Choroid plexus epithelial cell (primary cell): Measurements from ENCODE around the gene ARNT2.

Source experiments
- DNase-seq: peaks from one replicate; pipeline ENCODE4 v3.0.0-alpha.2; 2010; ENCODE audit warnings: low read depth
- H3K4me3 ChIP-seq: 2 replicates; pipeline ENCODE4 v1.5.1; 2011; ENCODE audit warnings: low read depth, mild to moderate bottlenecking, control low read depth, low read length, moderate library complexity
- CTCF ChIP-seq: conservative IDR thresholded peaks from 2 replicates; pipeline ENCODE4 v1.5.1; 2011; ENCODE audit warnings: low read depth, mild to moderate bottlenecking, control low read depth, inconsistent platforms, low read length, moderate library complexity

Gene ARNT2

DNA sequence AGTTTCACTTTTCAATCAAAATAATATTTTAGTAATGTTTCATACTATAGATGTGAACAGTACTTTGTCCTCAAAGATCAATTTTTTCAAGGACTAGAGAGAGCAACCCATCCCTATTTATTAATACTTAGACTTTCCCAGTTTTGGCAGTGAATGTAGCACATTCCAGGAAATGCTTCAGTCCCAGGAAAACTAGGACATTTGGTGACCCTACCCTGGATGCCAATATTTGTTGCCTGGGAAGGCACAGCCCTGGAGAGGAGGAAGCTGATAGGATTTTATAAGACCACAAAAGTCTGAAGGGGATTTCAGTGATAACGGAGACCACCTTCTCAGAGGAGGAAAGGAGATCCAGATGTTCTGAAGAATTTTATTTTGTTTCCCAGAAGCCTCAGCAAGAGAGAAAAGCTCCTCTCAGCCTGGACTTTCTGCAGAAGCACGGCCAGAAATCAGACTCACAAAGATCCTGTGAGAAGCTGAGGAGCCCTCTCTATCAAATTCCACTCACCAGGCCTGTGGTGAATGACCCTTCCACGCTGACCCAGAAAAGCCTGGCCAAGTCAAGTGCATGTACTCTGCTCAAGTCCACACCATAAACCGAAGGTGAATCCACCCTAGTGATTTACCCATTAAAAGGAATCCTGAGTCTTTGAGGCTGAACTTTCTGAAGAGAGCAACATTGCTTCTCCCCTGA lies 203.3 kb downstream of the ARNT2 start:
- TF ChIP-seq CTCF, result no peak
- no peak for DNase-seq
- no peak overlapping the region for H3K4me3 ChIP-seq

- no peak for DNase-seq
- TF ChIP-seq CTCF, result no peak
- H3K4me3 ChIP-seq, result no peak overlapping the region
Observed at GRCh38 chr15:80608688-80609087, 204.5 kb downstream of the ARNT2 start.

DNA sequence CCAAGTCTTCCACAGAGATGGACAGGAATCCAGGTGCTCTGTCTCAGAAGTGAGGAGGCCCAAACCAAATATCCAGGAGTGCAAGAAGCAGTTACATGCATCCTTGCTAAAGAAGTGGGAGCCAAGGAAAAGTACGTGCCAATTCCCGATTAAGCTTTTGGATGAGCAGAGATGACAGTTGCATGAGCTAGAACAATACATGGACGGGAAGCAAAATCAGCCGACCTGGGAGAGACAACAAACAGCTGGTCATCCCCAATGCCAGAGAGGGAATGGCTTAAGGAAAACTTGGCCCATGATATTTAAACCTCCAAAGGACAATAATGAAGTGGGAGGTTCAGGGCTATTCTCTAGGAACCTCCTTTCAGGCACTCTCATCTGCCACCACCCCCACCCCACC lies 204.9 kb downstream of the ARNT2 start:
- DNase-seq, result no peak
- TF ChIP-seq CTCF, result no peak
- H3K4me3 ChIP-seq, result no peak overlapping the region

DNA sequence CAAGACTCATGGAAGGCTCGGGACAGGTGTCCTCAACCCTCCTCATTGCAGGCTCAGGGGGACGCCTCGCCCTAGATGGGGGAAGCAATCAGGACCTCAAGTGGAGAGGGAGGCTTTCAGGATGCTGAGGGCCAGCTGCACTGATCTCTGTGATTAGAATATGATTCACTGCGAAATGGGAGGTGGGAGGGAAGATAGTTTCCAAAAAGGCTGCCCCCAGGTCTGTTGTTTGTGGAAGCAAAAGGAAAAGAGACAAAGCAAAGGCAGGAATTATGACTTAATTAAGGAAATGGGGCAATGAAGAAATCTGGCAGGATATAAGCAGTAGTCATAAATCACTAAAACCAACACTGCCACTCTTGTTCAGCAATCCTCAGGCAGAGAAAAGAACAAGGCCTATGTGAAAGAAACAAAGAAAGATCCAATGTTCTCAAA lies 205.3 kb downstream of the ARNT2 start:
- DNase-seq, result no peak
- H3K4me3 ChIP-seq, result no peak overlapping the region
- TF ChIP-seq CTCF, result no peak

DNA sequence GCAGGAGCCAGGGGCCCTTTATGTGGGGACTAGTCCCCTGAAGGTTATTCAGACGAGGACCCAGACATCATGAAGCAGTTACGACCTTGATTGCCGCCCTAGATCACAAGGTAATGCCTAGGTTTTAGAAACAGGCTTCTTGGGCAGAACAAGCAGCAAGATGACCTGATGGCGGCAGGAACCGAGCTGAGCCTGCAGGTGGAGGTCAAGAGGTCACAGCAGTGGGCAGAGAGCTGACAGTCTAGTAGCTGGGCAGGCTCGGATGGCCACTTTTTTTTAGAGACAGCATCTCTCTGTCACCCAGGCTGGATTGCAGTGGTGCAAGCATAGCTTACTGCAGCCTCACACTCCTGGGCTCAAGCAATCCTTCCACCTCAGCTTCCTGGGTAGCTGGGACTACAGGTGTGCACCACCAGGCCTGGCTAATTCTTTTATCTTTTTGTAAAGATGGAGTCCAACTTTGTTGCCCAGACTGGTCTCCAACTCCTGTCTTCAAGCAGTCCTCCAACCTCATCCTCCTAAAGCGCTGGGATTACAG lies 207.4 kb downstream of the ARNT2 start:
- DNase-seq, result no peak
- H3K4me3 ChIP-seq, result no peak overlapping the region
- TF ChIP-seq CTCF, result no peak

DNA sequence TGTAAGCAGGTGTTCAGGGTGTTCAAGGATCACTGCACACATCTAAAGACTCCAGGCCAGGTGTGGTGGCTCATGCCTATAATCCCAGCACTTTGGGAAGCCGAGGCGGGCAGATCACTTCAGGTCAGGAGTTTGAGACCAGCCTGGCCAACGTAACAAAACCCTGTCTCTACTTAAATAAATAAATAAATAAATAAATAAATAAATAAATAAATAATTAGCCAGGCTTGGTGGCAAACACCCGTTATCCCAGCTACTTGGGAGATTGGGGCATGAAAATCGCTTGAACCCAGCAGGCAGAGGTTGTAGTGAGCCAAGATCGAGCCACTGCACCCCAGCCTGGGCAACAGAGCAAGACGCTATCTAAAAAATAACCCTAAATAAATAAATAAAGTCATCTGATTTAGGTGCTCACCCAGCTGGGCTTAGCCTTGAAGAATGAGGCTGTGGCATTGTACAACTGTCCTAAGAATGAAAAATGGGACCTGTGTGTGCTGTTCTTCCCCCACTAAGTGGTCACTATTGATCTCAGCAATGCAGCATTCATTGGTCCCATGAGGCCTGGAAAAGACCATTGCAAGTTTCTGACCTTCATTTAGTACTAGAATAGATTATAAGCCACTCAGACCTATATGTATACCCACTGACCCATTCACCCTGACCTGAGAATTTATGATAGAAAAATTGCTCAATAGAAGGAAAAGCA lies 208.1 kb downstream of the ARNT2 start:
- DNase-seq, result no peak
- no peak for TF ChIP-seq CTCF
- H3K4me3 ChIP-seq, result no peak overlapping the region

- TF ChIP-seq CTCF, result no peak
- no peak overlapping the region for H3K4me3 ChIP-seq
- no peak for DNase-seq
Observed at GRCh38 chr15:80613762-80614365, 209.7 kb downstream of the ARNT2 start.
